ENCODE data around the gene TAX1BP3.
A peak's percentile ranks its signal among the peaks of the same experiment; 100 is the strongest.

The TAX1BP3 gene

GRCh38 chr17:3688027-3688553 lies 19.7 kb upstream of the TAX1BP3 start:
- DNase-seq, result no peak

DNA sequence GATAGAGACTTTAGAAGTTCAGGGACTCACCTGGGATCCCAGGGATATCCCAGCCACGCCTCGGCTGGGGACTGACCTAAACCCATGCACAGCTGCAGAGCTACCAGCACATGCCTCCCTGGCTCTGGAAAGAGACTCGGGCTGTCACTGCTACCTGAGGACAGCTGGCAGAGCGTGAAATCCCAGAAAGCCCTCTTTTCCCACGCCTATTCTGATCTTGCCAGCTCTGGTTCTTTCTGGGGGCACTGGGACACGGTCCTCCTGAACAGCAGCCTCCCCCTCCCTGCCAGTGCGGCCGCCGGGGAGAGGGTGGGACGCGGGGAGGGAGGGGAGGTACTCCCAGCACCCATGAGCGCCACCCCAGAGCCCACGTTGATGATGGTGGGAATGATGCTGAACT lies 16.8 kb upstream of the TAX1BP3 start:
- DNase-seq, result no peak

- DNase-seq, result no peak
These were observed 14.7 kb upstream of the TAX1BP3 start for GRCh38 chr17:3683054-3683511.

DNA sequence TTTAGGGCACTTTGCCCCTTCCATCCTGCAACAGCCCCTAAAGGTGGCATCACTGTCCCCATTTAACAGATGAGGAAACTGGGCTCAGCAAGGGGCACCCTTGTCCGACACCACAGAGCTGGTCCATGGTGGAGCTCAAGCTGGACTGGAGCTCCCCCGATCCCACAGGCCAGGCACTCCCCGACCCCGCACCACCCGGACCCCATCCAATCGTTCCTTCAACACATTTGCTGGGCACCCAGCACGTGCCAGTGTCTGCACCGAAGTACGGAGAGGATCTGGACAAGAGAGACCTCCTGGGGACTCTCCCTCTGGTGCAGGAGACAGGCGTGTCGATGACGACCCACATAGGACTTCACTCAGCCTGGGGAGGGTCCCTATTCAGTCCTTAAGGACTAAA lies 13.7 kb upstream of the TAX1BP3 start:
- no peak for DNase-seq

GRCh38 chr17:3681565-3681964 lies 13.2 kb upstream of the TAX1BP3 start:
- no peak for DNase-seq

- no peak for DNase-seq
These were observed 12.7 kb upstream of the TAX1BP3 start for GRCh38 chr17:3681057-3681456.

DNA sequence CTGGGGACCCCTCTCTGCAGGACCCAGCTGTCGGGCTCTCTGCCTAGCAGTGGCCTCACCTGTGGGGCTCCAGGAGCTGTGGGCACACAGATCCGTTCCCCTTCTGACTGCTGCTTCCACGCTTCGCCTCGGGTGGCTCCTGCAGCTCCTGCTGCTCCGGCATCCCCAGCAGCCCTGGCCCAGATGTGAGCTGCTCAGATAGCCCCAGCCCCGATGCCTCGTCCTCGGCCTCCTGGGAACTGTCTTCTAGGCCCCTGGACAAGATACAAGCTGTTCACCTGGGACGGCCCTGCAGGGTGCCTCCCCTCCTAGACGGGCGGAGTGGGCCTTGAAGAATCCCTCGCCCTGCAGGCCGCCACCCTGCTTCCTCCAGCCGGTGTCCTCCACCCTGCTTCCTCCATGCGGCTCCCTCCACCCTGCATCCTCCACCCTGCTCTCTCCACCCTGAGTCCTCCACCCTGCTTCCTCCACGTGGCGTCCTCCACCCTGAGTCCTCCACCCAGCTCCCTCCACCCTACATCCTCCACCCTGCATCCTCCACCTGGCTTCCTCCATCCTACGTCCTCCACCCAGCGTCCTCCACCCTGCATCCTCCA lies 11.3 kb upstream of the TAX1BP3 start:
- no peak for DNase-seq

GRCh38 chr17:3678821-3679530 lies 10.6 kb upstream of the TAX1BP3 start:
- no peak for DNase-seq

DNA sequence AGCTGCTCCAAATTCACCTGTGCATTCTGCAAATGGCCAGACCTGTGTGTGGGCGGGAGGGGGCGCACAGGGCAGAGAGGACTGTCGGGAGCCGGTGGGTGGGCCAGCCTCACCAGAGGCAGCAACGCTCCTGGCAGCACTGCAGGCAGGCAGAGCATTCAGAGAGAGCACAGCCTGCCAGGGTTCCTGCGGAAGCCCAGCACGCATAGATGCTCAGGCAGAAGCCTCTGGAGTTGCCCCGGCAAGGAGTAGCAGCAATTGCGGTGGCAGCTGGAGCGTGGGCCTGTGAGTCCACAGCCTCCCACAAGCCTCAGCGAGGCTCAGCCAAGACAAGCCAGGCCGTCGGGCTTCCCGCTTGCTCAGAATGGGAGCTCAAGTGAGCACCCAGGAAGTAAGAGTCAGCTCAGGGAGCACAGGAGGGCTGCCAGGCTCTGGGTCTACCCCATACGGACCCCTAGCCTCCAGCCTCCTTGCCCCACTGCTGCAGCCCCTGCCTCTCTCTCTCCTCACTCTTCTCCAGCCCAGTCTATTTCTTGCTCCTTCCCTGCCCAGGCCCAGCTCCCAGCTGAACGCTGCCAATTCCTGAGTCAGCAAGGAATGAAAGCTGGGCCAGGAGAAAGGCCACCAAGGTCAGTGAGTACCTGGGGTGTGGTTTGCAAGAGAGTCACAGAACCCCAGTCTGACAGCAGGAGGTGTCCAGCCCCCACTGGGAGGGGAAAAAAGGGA lies 9.9 kb upstream of the TAX1BP3 start:
- DNase-seq, result no peak

GRCh38 chr17:3675886-3676285 lies 7.5 kb upstream of the TAX1BP3 start:
- DNase-seq, result no peak

- DNase-seq, result no peak
These were observed 4.2 kb upstream of the TAX1BP3 start for GRCh38 chr17:3672571-3672970.

DNA sequence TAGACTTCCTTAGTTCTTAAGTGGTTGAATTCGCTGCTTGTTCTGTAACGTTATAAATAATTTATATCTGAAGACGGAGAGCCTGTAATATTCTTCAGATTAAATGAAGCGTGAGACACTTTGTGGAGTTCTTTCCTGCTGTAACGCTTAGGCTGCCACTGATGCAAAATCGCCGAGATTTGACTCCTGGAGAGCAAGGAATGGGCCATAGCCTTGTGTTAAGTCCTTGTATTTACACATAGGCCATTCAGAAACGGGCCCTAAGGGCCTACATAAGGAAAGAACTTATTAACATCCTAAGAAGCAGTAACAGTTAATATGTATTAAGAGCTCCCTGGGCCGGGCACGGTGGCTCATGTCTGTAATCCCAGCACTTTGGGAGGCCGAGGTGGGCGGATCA lies 1.2 kb upstream of the TAX1BP3 start:
- no peak for DNase-seq

DNA sequence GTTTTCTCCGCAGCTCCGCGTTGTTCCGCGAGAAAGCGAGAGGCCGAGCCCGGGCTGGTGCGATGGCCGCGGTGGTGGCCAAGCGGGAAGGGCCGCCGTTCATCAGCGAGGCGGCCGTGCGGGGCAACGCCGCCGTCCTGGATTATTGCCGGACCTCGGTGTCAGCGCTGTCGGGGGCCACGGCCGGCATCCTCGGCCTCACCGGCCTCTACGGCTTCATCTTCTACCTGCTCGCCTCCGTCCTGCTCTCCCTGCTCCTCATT lies 638 bp upstream of the TAX1BP3 start:
- DNase-seq, result no peak

- peak; percentile 44 to 49 for DNase-seq
These were observed 756 bp downstream of the TAX1BP3 start for GRCh38 chr17:3667366-3668278.

DNA sequence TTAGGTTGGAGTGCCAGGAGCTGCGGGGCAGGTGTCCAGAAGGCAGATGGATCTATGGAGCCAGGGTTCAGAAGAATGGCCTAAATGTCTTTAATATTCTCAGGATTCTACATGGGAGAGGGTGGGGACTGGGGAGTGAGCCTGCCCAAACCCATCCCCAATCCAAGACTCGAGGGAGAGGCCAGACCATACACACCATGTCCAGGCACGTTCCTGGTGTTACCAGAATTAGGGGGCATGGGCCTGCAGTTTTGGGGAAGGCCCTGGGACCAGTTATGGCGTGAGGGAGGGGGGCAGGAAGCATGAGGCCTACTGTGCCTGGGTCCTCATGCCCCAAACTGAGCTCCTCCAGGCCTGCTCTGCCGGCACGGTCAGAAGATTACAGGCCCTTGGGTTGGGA lies 1.9 kb downstream of the TAX1BP3 start:
- no peak for DNase-seq

DNA sequence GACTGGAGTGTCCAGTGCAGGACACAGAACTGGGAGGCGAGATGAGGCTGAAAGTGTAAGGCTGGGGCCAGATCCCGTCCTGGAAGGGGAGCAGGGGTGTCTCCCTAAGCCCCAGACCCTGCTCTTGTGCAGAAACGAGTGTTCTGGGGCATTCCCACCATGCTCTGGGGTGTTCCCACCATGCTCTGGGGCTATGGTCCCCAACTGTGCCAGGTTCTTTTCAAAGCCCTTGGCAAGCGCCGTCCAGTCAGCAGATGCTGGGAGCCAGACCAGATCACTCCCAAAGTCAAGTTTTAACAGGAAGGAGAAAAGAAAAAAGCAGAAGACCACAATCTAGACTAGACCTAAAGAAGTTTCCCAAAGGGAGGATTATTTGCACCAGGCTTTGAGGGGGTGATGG lies 2.5 kb downstream of the TAX1BP3 start:
- no peak for DNase-seq

DNA sequence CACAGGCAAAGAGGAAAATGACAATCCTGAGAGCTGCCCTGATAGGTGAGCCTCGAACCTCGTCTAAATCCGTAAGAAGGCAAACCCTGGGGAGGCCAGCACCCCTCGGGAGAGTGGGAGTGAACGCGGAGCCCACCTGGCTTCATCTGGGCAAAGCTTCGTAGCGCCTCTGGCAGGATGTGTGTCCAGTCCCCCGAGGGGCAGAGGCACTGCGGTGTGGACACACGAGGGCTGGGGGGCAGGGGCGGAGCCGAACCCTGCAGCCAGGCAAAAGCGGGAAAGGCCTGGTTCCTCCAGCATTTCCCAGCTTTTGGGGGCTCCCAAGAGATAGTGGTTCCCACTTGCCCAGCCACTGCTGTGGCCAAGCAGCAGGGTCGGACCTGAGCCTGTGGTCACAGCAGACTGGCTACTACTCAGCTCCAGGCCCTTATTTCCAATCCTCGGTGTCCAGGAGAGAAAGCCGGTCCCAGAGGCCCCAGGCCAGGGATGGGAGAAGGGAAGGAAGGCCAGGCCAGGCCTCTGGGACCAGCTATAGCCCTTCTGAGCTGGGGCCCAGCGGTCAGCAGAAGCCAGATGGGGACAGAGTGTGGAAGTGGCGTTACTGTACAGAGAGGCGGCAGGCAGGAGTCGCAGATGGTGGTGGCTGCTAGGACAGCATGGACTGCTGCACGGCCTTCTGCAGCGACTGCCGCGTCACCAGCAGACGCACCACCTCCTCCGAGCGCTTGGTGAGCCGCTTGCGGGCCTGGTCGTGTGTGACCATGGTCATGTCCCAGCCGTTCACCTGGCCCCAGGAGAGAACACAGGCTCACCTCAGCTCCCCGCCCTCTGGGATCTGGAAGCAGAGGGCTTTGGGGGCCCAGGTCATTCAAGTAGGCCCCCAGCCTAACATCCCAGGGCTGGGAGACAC lies 5.0 kb downstream of the TAX1BP3 start:
- DNase-seq, result no peak

GRCh38 chr17:3660311-3660891 lies 8.0 kb downstream of the TAX1BP3 start:
- DNase-seq, result no peak

DNA sequence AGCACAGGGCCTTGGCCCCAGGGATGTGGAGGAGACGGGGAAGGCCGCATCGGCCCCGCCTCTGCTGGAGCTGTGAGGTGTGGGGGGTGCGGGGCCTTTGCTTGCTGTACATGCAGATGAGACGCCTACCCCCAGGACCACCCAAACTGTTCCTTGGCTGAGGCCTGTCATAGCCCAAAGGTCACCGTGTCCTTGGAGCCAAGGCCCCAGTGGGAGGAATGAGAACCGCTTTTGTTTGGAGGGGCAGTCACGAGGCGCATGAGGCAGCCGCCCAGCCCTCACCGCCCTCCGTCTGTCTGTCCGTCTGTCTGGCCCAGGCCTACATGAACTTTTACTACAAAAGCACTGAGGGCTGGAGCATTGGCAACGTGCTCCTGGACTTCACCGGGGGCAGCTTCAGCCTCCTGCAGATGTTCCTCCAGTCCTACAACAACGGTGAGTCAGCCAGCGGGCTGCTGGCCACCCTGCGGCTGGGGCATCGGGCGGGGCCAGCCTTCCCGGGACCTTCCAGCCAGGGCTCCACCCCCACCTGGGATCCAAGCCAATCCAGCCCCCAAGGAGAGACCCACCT lies 8.8 kb downstream of the TAX1BP3 start:
- DNase-seq, result no peak

DNA sequence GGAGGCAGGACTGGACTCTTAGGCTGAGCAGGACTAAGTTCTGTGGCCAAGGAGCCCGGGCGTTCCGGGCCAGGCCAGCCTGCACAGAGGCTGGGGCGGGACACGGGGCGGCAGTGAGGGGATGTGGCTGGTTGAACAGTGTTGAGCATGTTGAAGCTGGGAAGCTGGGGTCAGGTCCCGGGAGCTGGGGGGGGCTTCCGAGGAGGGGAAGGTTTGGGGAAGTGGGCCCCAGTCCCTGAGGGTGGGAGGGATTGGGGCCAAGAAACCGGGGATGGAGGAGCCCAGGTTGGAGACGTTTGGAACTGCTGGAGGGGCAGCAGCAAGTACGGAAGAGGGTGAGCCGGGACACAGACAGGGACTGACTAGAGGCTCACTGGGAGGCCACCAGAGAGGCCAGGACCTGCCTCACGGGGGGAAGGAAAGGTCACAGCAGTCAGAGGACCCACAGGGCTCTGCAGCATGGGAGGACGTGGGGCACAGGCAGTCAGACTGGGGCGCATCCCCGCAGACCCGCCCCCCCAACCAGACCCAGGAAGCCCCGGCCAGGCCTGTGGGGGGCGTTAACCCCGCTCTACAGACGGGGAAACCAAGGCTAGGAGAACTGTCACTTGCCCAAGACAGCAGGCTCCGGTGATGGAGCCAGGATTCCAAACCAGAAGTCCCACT lies 9.5 kb downstream of the TAX1BP3 start:
- no peak for DNase-seq
